ENCODE results near the gene KIAA1328. TPM values are rescaled to one million over a fixed set of nuclear protein-coding genes. Genes with fewer than 3 reads are reported as not detected.

KIAA1328 gene
- total RNA-seq, 4 donors from 2014 or later = 2.3 to 18.7 (median 5.8) TPM

DNA sequence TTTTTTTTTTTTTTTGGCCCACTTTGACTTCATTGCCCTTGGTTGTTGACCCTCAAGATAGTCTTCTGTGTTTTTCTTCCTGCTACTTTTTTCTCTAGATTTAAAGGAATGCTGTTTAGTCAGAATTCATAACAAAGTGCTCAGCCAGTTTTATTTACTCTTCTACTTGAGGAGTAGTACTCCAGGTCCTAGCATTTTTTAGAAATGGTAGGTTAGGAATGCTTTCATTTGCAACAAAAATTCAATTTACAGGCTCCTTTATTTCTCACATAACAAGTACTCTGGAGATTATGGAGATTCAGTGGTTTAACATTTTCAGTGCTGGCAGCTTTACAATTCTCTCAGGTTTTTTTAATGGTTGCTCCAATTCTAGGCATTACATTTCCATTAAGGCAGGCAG is 58.2 kb downstream of the KIAA1328 start:
- H3K36me3 ChIP-seq = no peaks in the 10 kb centered on the region
- intact Hi-C loops (cut with DNase I) = no loop called here
- no peak for DNase-seq
- H3K4me3 ChIP-seq = no peak overlapping the region
- no peaks in the 10 kb centered on the region for H3K4me1 ChIP-seq
- H3K27ac ChIP-seq = no peak overlapping the region
- no peaks in the 10 kb centered on the region for H3K9me3 ChIP-seq
- TF ChIP-seq POLR2A (IDR thresholded peaks at IDR 0.05) = no peak
- TF ChIP-seq, protein P1, sequence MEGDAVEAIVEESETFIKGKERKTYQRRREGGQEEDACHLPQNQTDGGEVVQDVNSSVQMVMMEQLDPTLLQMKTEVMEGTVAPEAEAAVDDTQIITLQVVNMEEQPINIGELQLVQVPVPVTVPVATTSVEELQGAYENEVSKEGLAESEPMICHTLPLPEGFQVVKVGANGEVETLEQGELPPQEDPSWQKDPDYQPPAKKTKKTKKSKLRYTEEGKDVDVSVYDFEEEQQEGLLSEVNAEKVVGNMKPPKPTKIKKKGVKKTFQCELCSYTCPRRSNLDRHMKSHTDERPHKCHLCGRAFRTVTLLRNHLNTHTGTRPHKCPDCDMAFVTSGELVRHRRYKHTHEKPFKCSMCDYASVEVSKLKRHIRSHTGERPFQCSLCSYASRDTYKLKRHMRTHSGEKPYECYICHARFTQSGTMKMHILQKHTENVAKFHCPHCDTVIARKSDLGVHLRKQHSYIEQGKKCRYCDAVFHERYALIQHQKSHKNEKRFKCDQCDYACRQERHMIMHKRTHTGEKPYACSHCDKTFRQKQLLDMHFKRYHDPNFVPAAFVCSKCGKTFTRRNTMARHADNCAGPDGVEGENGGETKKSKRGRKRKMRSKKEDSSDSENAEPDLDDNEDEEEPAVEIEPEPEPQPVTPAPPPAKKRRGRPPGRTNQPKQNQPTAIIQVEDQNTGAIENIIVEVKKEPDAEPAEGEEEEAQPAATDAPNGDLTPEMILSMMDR (IDR thresholded peaks at IDR 0.05) = no peak
- no peaks in the 10 kb centered on the region for H3K27me3 ChIP-seq

DNA sequence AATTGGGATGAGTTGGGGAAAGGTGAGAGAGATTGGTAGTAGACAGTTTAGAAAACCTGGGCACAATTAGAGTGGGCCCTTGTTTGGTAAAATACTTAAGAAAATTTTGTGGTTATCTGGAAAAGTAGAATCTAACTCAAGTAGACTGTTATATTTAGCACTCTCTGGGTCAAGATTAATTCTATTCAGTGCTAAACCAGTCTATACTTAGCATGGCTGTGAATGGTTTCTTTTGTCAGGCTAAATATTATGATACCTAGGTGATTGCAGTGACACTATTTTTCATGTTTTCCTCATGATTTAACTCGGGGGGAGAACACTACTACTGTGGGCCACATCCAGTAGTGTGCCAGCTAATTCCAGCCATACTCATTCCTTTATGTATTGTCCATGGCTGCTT is 58.9 kb downstream of the KIAA1328 start:
- DNase-seq = no peak
- whole genome bisulfite sequencing, 2 donors = 45 to 57% methylated on average over 1 of the region's 1 CpG
- H3K36me3 ChIP-seq = no peaks in the 10 kb centered on the region
- no peak overlapping the region for H3K4me3 ChIP-seq
- H3K27ac ChIP-seq = no peak overlapping the region
- no peaks in the 10 kb centered on the region for H3K9me3 ChIP-seq
- TF ChIP-seq POLR2A (IDR thresholded peaks at IDR 0.05) = no peak
- TF ChIP-seq, protein P1 (IDR thresholded peaks at IDR 0.05) = no peak
- H3K4me1 ChIP-seq = no peaks in the 10 kb centered on the region
- no peaks in the 10 kb centered on the region for H3K27me3 ChIP-seq
- intact Hi-C loops (cut with DNase I) = no loop called here

DNA sequence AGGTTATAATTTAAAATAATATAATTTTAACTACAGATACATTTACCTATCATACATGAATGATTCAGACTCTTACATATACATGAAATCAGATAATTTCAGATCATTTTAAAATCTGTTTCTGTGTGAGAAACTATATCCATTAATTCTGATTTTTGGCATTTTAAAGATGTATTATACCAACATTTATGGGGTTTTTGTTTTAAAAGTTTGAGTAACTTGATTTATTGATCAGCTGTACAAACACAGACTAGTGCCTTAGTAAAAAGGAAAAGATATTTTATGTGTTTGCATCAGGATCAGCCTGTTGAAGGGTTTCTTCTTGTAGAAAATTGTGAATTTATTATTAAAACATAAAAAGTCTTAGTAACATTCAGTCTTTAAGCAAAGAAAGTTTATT is 59.9 kb downstream of the KIAA1328 start:
- intact Hi-C loops (cut with DNase I) = no loop called here
- no peaks in the 10 kb centered on the region for H3K4me1 ChIP-seq
- H3K4me3 ChIP-seq = no peak overlapping the region

DNA sequence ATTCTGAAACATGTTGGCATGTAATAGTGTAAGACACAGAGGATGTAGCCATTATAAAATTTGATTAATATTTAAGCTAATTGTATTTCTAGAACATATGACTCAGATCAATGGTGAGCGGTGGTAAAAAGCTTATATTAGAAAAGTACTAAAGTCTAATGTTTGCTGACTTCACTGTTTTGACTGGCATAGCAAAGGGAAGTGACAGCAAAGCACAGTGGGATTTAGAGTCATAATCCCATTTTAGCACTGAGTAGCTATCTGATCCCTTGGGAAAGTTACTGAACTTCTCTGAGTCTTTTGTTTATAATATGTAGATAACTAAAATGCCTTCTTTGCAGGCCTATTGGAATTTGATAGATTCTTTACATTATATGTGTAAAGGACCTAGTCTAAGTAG is 60.4 kb downstream of the KIAA1328 start:
- no peak for TF ChIP-seq POLR2A (IDR thresholded peaks at IDR 0.05)
- TF ChIP-seq, protein P1 (IDR thresholded peaks at IDR 0.05) = no peak
- no peak overlapping the region for H3K4me3 ChIP-seq
- H3K9me3 ChIP-seq = no peaks in the 10 kb centered on the region
- DNase-seq = no peak
- H3K4me1 ChIP-seq = no peaks in the 10 kb centered on the region
- H3K27ac ChIP-seq = no peak overlapping the region
- no peaks in the 10 kb centered on the region for H3K27me3 ChIP-seq
- 57 to 73% methylated on average over 1 of the region's 1 CpG for WGBS, 2 donors
- intact Hi-C loops (cut with DNase I) = no loop called here
- H3K36me3 ChIP-seq = no peaks in the 10 kb centered on the region

More for the DNA sequence above, 59.9 kb downstream of the KIAA1328 start:
- Histone ChIP-seq H3K27ac (no peak overlapping the region), H3K36me3 (no peaks in the 10 kb centered on the region), H3K9me3 (no peaks in the 10 kb centered on the region), H3K27me3 (no peaks in the 10 kb centered on the region)
- no peak for TF ChIP-seq POLR2A (IDR thresholded peaks at IDR 0.05)
- TF ChIP-seq, protein P1 (IDR thresholded peaks at IDR 0.05) = no peak
- no peak for DNase-seq

DNA sequence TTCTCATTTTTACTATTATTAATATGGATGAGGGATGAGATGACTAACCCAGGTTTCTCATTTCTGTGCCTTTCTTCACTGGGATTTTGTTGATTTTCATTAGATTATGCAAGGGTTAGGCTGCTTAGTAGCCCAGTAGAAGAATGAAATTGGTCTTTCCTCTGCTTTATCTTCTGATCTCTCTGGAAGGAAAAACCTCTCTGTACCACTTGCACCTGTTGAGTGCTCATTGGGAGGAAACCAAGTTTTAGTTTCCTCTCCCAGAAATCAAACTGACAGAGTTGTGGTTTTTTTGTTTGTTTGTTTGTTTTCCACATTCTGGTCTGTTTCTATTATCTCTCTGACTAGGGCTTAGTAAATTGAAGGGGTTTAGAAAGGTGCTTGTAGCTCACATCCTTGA is 60.8 kb downstream of the KIAA1328 start:
- intact Hi-C loops (cut with DNase I) = no loop called here
- no peak for TF ChIP-seq POLR2A (IDR thresholded peaks at IDR 0.05)
- TF ChIP-seq, protein P1 (IDR thresholded peaks at IDR 0.05) = no peak
- Histone ChIP-seq H3K27ac (no peak overlapping the region), H3K9me3 (no peaks in the 10 kb centered on the region), H3K4me3 (no peak overlapping the region), H3K27me3 (no peaks in the 10 kb centered on the region), H3K36me3 (no peaks in the 10 kb centered on the region), H3K4me1 (no peaks in the 10 kb centered on the region)
- no peak for DNase-seq

All from esophagus squamous epithelium (tissue), 5 donors.